Naive B cell (primary cell): Measurements from ENCODE around the gene PLEKHG7. TPM values are rescaled to one million over a fixed set of nuclear protein-coding genes. Genes with fewer than 3 reads are reported as not detected.
"Not testable (repeated sequence)": the region's sequence is repeated elsewhere in the genome, so short reads cannot be mapped to it uniquely, and the experiment has no call there.

ENCODE experiments used
- ATAC-seq, 2 donors: fragments of 150-1000 bp; cut with Tn5 transposase; 2 replicates each; pipeline ENCODE4 v1.10.0; 2021; ENCODE audit warnings: low read depth in 2 of 2, mild to moderate bottlenecking in 2 of 2, moderate library complexity in 2 of 2
- DNase-seq: peaks from one replicate; pipeline ENCODE4 v3.0.0; 2022
- H3K27ac Mint-ChIP-seq, 6 donors: one replicate each; pipeline ENCODE4 v1.8.0; 2020 to 2022; ENCODE audit warnings: mild to moderate bottlenecking in 6 of 6, mixed read lengths in 6 of 6, moderate library complexity in 5 of 6, inconsistent platforms in 2 of 6
- H3K27me3 Mint-ChIP-seq, 3 donors: one replicate each; pipeline ENCODE4 v1.8.0; 2021 to 2022; ENCODE audit warnings: mixed read lengths in 3 of 3, mild to moderate bottlenecking in 1 of 3
- H3K36me3 Mint-ChIP-seq, 2 donors: one replicate each; pipeline ENCODE4 v1.8.0; 2020 to 2022; ENCODE audit warnings: mixed read lengths in 2 of 2, inconsistent platforms in 1 of 2, mild to moderate bottlenecking in 1 of 2
- H3K4me1 Mint-ChIP-seq, 3 donors: one replicate each; pipeline ENCODE4 v1.8.0; 2020 to 2022; ENCODE audit warnings: mixed read lengths in 3 of 3, inconsistent platforms in 1 of 3, mild to moderate bottlenecking in 1 of 3, moderate library complexity in 1 of 3
- H3K4me3 Mint-ChIP-seq, 8 donors: one replicate each; pipeline ENCODE4 v1.8.0; 2020 to 2022; ENCODE audit warnings: mild to moderate bottlenecking in 8 of 8, mixed read lengths in 8 of 8, moderate library complexity in 8 of 8, inconsistent platforms in 2 of 8
- H3K9me3 Mint-ChIP-seq, 7 donors: one replicate each; pipeline ENCODE4 v1.8.0; 2020 to 2022; ENCODE audit warnings: mixed read lengths in 7 of 7, mild to moderate bottlenecking in 5 of 7, inconsistent platforms in 2 of 7, moderate library complexity in 1 of 7
- polyA plus RNA-seq, 6 donors: library from polyadenylated mRNA; unstranded; fragments of 300-500 nt; fragmentation: Illumina TruSeq; gene quantifications; one replicate each; pipeline ENCODE4 v1.2.3, GENCODE V29; 2021; ENCODE audit warnings: low read depth in 6 of 6

The PLEKHG7 gene
- polyA plus RNA-seq, 6 donors from 2014 or later, result 0.08 to 0.20 (median 0.11) TPM; not detected in 2

DNA sequence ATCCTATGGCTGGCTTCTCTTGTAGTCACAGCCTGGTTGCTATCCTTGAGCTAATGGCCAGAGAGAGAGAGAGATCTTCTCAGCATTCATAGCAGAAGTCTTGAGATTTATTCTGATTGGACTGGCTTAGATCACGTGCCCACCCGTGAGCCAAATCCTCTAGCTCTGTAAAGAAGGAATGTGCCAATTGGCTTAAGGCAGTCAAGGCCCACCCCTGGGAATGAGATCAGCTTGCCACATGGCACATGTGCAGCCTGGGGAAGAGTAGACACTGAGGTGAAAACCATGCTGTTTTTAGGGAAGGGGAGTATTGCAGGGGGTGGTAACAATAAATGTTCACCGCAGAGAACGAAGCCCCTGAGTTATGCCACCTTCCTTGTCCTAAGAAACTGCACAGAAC, 36.3 kb downstream of the PLEKHG7 start:
- no peak for ATAC-seq
- Mint-ChIP-seq H3K27me3 (peaks cover 0 to 5% (median 0%) of the 10 kb centered on the region in 3 donors), H3K36me3 (peaks cover 0 to 4% of the 10 kb centered on the region in 2 donors), H3K9me3 (peaks cover 0 to 1% (median 0%) of the 10 kb centered on the region in 7 donors), H3K4me3 (no peak overlapping the region), H3K4me1 (no peaks in the 10 kb centered on the region), H3K27ac (no peak overlapping the region)
- no peak for DNase-seq

DNA sequence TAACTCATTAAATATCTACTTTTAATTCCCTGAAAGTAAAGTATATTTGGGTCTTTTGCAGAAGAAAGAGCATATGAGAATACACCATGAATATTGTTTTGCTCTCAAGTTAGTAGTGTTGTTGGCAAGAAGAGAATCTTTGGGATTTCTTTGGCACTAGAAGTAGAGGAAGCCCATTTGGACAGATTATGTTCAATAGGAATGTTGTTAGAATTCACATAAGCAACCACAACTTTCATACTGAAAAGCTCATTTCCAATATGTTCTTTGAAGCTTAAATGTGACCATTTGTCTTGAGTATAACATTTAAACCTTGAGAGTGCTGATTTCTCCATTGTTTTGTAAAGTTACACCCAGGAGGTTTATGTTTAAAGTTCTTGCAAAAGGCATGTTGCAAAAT, 37.6 kb downstream of the PLEKHG7 start:
- Mint-ChIP-seq H3K27ac (no peak overlapping the region), H3K4me1 (no peaks in the 10 kb centered on the region), H3K9me3 (no peaks in the 10 kb centered on the region), H3K4me3 (no peak overlapping the region), H3K36me3 (peaks cover 0 to 4% of the 10 kb centered on the region in 2 donors), H3K27me3 (peaks cover 0 to 5% (median 0%) of the 10 kb centered on the region in 3 donors)
- DNase-seq (no peak), ATAC-seq (no peak)

DNA sequence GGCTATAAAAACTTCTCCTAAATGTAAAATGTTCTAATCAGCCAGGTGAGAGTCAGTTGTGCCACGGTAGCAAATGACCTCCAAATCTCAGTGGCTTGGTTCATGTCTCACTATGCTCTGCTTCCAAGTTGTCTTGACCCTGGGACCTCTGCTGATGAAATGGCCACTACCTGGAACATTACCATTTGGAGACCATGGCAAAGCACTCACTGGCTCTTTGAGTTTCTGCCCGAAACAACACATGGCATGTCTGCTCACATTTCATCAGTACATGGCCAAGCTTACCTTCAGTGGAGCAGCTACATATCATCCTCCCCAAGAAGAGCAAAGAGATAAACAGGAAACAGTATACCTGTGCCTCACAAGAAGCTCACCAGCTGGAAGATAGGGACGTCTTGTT, 40.2 kb downstream of the PLEKHG7 start:
- Mint-ChIP-seq H3K9me3 (peaks cover 0 to 2% (median 0%) of the 10 kb centered on the region in 7 donors), H3K36me3 (peaks cover 0 to 4% of the 10 kb centered on the region in 2 donors), H3K4me3 (no peak overlapping the region), H3K4me1 (no peaks in the 10 kb centered on the region), H3K27me3 (peaks cover 0 to 5% (median 0%) of the 10 kb centered on the region in 3 donors), H3K27ac (no peak overlapping the region)
- ATAC-seq, result no peak
- no peak for DNase-seq

DNA sequence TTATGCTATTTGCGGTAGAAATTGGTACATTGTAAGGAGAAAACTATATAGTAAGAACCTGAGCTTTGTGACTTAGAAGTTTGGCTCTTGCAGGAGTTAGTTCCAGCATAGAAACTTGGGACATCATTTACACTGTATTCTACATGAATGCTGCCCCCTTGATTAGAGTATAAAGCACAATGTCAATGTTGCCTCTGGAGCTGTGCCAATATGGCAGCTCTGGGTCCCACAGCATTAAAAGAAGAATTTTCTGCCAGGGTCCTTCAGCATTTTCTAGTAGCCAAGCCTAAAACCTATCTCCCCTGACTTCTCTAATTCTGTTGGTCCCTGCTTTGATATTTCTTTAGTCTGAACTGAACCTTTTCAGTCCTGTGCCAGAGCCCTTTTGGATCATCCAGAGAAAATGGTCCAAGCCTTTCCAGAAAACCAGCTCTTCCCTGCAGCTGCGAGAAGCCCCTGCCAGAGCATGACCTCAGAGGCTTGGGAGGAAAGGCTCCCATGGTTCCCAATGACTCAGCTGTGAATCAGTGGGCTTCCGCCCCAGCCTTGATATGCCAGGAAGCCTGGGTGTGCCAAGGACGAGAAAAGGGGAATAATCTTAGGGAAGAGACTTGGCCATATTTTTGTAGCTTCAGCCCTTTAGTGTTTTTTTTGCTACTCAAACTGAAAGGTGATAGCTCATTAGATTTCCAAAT, 43.2 kb downstream of the PLEKHG7 start:
- no peaks in the 10 kb centered on the region for H3K4me1 Mint-ChIP-seq
- no peak overlapping the region for H3K4me3 Mint-ChIP-seq
- H3K27me3 Mint-ChIP-seq, result peaks cover 0 to 5% (median 0%) of the 10 kb centered on the region in 3 donors
- peaks cover 0 to 4% of the 10 kb centered on the region in 2 donors for H3K36me3 Mint-ChIP-seq
- H3K9me3 Mint-ChIP-seq, result peaks cover 0 to 2% (median 0%) of the 10 kb centered on the region in 7 donors
- ATAC-seq, result no peak
- H3K27ac Mint-ChIP-seq, result no peak overlapping the region
- no peak for DNase-seq

DNA sequence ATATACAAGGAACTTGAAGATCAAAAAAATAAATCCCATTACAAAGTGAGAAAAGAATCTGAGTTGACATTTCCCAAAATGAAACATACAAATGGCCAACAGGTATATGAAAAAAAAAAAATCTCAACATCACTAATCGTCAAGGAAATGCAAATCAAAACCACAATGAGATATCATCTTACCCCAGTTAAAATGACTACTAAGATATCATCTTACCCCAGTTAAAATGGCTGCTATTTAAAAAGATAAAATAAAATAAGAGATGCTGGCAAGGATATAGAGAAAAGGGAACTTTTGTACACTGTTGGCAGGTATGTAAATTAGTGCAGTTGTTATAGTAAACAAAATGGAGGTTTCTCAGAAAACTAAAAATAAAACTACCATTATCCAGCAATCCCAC, 44.4 kb downstream of the PLEKHG7 start:
- Mint-ChIP-seq H3K4me3 (no peak overlapping the region), H3K9me3 (peaks cover 0 to 2% (median 0%) of the 10 kb centered on the region in 7 donors), H3K4me1 (no peaks in the 10 kb centered on the region), H3K36me3 (peaks cover 0 to 4% of the 10 kb centered on the region in 2 donors), H3K27me3 (peaks cover 0 to 5% (median 0%) of the 10 kb centered on the region in 3 donors), H3K27ac (no peak overlapping the region)
- no peak for DNase-seq
- ATAC-seq, result no peak

DNA sequence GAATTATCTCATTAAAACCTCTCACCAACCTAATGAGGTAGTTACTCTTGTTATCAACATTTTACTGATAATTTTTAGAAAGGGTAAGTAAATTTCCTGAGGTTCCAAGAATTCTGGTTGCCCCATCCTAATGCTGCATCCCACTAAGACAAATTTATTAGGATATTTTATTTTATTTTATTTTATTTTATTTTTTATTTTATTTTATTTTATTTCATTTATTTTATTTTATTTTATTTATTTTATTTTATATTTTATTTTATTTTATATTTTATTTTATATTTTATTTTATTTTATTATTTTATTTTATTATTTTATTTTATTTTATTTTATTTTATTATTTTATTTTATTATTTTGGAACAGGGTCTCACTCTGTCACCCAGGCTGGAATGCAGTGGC, 46.9 kb downstream of the PLEKHG7 start:
- not testable (repeated sequence) for H3K4me1 Mint-ChIP-seq, H3K27ac Mint-ChIP-seq, H3K27me3 Mint-ChIP-seq, ATAC-seq, H3K9me3 Mint-ChIP-seq, H3K36me3 Mint-ChIP-seq, DNase-seq, H3K4me3 Mint-ChIP-seq

DNA sequence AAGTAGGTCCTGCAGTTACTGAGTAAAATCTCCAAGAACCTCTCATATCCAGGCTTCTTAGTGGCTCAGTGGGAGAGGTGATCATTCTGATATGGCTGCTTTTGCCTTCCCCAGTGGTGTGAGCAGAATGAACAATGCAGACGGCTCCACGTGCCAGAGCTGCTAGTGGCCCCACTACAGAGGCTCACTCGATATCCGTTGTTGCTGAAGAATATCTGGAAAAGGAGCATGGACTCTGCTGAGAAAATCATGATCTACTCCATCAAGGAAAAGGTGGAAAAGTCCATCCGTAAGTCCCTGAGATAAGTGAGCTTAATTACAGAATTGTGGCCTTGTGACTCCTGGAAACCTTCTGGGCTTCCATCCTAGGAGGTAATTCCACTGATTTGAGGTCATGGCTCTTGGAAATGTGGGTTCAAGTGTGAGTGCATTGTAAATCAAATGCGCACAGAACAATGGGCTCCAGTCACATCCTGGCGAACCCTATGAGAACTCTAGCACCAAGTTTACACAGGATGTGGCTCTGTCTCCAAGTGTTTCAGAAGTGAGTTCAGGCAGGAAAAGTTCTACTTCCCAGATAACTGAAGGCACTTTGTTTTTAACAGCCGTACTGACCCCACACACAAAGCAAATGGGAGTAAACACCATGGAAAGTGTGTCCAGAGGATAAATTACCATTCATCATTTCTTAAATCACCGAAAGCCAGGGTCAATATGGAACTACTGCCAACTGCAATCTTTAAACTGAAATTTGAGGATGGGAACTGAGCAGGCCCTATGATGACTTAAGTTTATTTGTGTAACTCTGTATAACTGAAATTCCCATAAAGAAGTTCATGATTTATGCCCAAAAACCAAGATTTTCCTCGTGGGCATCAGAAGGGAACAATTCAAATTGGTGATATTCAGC, 51.4 kb downstream of the PLEKHG7 start:
- peak overlapping the region in 1 of 8 donors; percentile 21 for H3K4me3 Mint-ChIP-seq
- peaks cover 0 to 5% (median 0%) of the 10 kb centered on the region in 3 donors for H3K27me3 Mint-ChIP-seq
- no peak overlapping the region for H3K27ac Mint-ChIP-seq
- DNase-seq (no peak), ATAC-seq (no peak)
- no peaks in the 10 kb centered on the region for H3K36me3 Mint-ChIP-seq
- H3K4me1 Mint-ChIP-seq, result no peaks in the 10 kb centered on the region
- no peaks in the 10 kb centered on the region for H3K9me3 Mint-ChIP-seq

DNA sequence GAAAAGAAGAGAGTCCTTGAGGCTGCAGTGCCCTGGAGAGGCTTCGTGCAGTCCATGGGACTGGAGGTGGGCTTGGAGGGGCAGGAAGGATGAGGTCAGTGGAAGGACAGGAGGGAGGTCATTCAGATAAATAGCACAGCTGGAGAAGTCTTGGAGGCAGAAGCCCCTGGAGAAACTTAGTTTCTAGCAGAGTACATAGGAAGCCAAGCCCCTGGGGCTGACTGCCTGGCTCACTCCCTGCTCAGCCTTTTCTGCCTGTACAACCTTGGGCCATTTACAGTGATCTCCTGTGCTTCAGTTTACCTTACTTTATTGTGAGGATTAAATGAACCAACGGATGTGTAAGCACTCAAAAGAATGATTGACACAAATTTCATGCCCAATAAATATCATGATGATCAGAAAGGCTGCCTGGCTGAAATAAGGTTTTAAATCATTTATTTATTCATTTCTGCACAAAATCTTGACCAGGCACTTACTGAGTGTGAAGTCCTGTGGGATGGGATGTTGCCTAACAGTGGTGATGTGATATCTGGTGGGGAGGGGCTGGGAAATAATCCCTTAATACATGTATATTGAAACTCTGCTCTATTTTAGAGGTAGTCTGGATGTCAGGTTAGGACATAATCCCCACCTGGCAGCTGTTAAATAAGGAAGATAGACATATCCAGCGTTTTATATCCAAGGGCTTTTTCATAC, 54.3 kb downstream of the PLEKHG7 start:
- DNase-seq (no peak), ATAC-seq (no peak)
- peaks cover 0 to 5% (median 0%) of the 10 kb centered on the region in 3 donors for H3K27me3 Mint-ChIP-seq
- H3K27ac Mint-ChIP-seq, result peak overlapping the region in 1 of 6 donors; percentile 9
- peaks cover 5 to 9% (median 6%) of the 10 kb centered on the region in 3 donors for H3K4me1 Mint-ChIP-seq
- no peaks in the 10 kb centered on the region for H3K9me3 Mint-ChIP-seq
- no peaks in the 10 kb centered on the region for H3K36me3 Mint-ChIP-seq
- no peak overlapping the region for H3K4me3 Mint-ChIP-seq

DNA sequence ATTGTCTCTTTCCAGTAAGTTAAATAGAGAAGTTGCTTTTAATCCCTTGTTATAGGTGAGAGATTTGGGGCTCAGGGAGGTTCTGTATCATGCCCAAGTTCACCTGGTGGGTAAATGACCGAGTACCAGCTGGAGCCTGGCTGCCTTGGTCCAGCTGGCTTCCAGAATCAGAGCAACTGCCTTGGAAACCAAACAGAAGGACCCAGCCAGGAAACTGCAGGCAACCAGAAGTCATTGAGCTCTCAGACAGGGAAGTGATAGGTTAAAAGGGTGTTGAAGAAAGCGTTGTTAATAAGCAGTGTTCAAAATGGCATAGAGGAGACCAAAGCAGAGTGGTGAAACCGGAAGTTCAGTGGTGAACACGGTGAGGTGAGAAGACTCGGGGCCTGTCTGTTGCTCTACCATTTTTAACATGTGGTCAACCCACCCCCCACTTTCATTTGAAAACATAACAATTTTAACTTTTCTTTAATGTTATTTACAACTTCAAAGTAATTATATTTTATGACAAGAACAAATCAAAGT, 54.9 kb downstream of the PLEKHG7 start:
- Mint-ChIP-seq H3K27ac (peak overlapping the region in 1 of 6 donors; percentile 9), H3K4me1 (peaks cover 5 to 9% (median 6%) of the 10 kb centered on the region in 3 donors), H3K36me3 (no peaks in the 10 kb centered on the region), H3K9me3 (no peaks in the 10 kb centered on the region), H3K4me3 (peak overlapping the region in 1 of 8 donors; percentile 24), H3K27me3 (peaks cover 0 to 5% (median 0%) of the 10 kb centered on the region in 3 donors)
- DNase-seq (no peak), ATAC-seq (no peak)

DNA sequence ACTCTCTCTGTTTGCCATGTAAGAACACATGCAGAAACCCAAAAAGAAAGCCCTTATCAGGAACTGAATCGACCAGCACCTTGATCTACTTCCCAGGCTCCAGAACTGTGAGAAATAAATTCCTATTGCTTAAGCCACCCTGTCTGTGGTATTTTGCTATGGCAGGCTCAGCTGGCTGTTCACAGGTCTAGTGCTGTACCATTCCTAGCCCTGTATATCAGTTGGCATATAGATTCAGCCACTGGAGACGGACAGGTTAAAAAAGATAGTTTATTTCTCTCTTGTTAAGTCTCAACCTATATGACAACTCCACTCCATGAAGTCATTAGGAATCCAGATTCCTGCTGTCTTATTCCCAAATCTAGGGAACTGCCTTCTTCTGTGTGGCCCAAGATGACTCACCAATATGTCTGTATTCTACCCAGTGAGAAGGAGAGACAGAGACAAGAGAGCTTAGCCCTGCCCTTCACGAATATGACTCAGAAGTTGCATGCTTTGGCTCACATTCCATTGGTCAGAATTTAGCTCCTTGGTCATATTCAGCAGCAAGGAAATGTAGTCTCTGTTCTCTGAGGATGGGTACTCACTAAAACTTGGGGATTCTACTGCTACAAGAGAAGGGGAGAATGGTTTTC, 57.0 kb downstream of the PLEKHG7 start:
- H3K4me1 Mint-ChIP-seq, result peaks cover 5 to 9% (median 6%) of the 10 kb centered on the region in 3 donors
- no peak for DNase-seq
- peaks cover 0 to 5% (median 0%) of the 10 kb centered on the region in 3 donors for H3K27me3 Mint-ChIP-seq
- no peak for ATAC-seq
- no peak overlapping the region for H3K27ac Mint-ChIP-seq
- no peak overlapping the region for H3K4me3 Mint-ChIP-seq
- H3K9me3 Mint-ChIP-seq, result no peaks in the 10 kb centered on the region
- H3K36me3 Mint-ChIP-seq, result no peaks in the 10 kb centered on the region

DNA sequence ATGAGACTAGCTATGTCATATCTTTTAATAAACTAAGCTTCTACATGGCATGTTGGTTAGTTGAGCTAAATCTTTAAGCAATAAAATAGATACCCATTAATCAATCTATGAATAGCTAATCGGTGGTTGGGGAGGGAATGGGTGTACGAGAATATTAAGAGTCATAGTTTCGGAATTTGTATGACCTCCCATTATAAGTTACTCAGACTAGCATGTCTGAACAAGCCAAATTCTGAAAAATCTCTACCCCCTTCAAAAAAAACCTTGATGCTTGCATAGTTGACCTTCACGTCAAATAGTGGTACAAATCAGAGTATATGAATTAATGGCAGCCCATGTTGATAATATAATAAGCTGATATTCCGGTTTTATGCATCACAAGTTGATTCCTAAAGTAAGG, 60.0 kb downstream of the PLEKHG7 start:
- DNase-seq (no peak), ATAC-seq (no peak)
- H3K9me3 Mint-ChIP-seq, result no peaks in the 10 kb centered on the region
- H3K36me3 Mint-ChIP-seq, result no peaks in the 10 kb centered on the region
- peak overlapping the region in 1 of 8 donors; percentile 4 for H3K4me3 Mint-ChIP-seq
- H3K4me1 Mint-ChIP-seq, result peaks cover 5 to 9% (median 6%) of the 10 kb centered on the region in 3 donors
- no peaks in the 10 kb centered on the region for H3K27me3 Mint-ChIP-seq
- peak overlapping the region in 1 of 6 donors; percentile 65 for H3K27ac Mint-ChIP-seq

DNA sequence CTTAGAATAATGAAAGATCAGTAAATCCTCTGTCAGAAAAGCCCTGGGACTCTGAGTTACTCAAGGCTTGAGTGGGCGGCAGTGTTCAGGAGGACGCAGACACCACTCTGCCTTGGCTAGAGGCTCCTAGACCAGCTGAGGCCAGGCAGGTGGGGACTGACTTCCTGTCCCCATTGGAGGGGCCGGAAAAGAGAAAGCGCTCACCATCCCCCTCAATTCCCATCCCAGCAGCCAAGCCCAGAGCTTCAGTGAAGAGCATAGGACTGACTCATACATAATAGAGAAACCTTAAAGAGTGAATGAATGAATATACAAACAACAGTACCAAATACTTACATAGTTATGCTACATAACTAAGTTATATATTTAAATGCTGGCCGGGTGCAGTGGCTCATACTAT, 62.0 kb downstream of the PLEKHG7 start:
- no peaks in the 10 kb centered on the region for H3K27me3 Mint-ChIP-seq
- peaks cover 13 to 18% (median 14%) of the 10 kb centered on the region in 3 donors for H3K4me1 Mint-ChIP-seq
- no peak overlapping the region for H3K4me3 Mint-ChIP-seq
- DNase-seq (no peak), ATAC-seq (no peak)
- H3K36me3 Mint-ChIP-seq, result no peaks in the 10 kb centered on the region
- no peaks in the 10 kb centered on the region for H3K9me3 Mint-ChIP-seq
- peak overlapping the region in 1 of 6 donors; percentile 16 for H3K27ac Mint-ChIP-seq

DNA sequence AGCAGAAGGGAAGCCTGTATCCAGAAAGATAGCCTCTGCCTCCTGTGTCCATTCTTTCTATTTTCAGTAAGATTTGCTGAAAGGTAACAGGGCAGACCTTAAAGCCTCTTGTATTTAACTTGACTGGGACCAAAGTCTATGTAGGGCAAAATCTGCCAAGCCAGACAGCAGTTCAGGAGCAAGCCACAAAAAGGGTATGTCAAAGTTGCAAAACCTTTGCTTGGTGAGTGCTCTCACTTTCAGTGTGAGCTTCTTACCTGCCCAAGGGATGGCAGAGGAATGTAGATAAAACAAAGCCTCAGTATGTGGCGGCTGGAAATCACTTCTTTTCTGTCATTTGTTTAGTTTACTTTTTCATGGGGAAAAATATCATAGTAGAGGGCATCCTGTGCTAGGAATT, 63.1 kb downstream of the PLEKHG7 start:
- DNase-seq, result no peak
- Mint-ChIP-seq H3K4me3 (no peak overlapping the region), H3K36me3 (no peaks in the 10 kb centered on the region), H3K9me3 (no peaks in the 10 kb centered on the region), H3K4me1 (peaks cover 14 to 17% (median 14%) of the 10 kb centered on the region in 3 donors), H3K27ac (no peak overlapping the region), H3K27me3 (no peaks in the 10 kb centered on the region)
- ATAC-seq, result no peak
